ENCODE data around the gene POM121C.
"Not testable (repeated sequence)": the region's sequence is repeated elsewhere in the genome, so short reads cannot be mapped to it uniquely, and the experiment has no call there.

- not testable (repeated sequence) for TF ChIP-seq ZFP37 (tag by site-specific recombination; IDR thresholded peaks at IDR 0.05); BCL11A (tag by site-specific recombination; IDR thresholded peaks at IDR 0.05; ENCODE audit: low read depth); ZNF777 (tag by site-specific recombination; IDR thresholded peaks at IDR 0.05; ENCODE audit: borderline replicate concordance); ZNF274 (IDR thresholded peaks at IDR 0.05; ENCODE audit: low read length); ZNF274 (tag by site-specific recombination; IDR thresholded peaks at IDR 0.05; ENCODE audit: borderline replicate concordance); ZFP3 (tag by site-specific recombination; IDR thresholded peaks at IDR 0.05; ENCODE audit: low read depth)
- TF ChIP-seq, protein P1, sequence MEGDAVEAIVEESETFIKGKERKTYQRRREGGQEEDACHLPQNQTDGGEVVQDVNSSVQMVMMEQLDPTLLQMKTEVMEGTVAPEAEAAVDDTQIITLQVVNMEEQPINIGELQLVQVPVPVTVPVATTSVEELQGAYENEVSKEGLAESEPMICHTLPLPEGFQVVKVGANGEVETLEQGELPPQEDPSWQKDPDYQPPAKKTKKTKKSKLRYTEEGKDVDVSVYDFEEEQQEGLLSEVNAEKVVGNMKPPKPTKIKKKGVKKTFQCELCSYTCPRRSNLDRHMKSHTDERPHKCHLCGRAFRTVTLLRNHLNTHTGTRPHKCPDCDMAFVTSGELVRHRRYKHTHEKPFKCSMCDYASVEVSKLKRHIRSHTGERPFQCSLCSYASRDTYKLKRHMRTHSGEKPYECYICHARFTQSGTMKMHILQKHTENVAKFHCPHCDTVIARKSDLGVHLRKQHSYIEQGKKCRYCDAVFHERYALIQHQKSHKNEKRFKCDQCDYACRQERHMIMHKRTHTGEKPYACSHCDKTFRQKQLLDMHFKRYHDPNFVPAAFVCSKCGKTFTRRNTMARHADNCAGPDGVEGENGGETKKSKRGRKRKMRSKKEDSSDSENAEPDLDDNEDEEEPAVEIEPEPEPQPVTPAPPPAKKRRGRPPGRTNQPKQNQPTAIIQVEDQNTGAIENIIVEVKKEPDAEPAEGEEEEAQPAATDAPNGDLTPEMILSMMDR (tag by site-specific recombination; IDR thresholded peaks at IDR 0.05), result not testable (repeated sequence)
- TF ChIP-seq, protein P2, sequence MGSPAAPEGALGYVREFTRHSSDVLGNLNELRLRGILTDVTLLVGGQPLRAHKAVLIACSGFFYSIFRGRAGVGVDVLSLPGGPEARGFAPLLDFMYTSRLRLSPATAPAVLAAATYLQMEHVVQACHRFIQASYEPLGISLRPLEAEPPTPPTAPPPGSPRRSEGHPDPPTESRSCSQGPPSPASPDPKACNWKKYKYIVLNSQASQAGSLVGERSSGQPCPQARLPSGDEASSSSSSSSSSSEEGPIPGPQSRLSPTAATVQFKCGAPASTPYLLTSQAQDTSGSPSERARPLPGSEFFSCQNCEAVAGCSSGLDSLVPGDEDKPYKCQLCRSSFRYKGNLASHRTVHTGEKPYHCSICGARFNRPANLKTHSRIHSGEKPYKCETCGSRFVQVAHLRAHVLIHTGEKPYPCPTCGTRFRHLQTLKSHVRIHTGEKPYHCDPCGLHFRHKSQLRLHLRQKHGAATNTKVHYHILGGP (tag by site-specific recombination; IDR thresholded peaks at IDR 0.05), result not testable (repeated sequence)
Observed at GRCh38 chr7:75403455-75404443, 82.3 kb downstream of the POM121C start.

Data from HEK293 (cell line).